Activated gamma-delta T cell treated with Interleukin-2 at 50 U/mL for 16 hours (primary cell): ENCODE results near the gene LY6G5C.
A peak's percentile ranks its signal among the peaks of the same experiment; 100 is the strongest.

Source experiments
- DNase-seq: peaks from one replicate; pipeline ENCODE4 v3.0.0-alpha.2; 2020

Gene LY6G5C

GRCh38 chr6:31660381-31661261, 20.2 kb downstream of the LY6G5C start, which contains the start of gene C6orf47:
TSS of gene C6orf47 (minus strand) at chr6:31660778. CDS start at chr6:31659947, 831 bp downstream.
- DNase-seq = peak; percentile 74

DNA sequence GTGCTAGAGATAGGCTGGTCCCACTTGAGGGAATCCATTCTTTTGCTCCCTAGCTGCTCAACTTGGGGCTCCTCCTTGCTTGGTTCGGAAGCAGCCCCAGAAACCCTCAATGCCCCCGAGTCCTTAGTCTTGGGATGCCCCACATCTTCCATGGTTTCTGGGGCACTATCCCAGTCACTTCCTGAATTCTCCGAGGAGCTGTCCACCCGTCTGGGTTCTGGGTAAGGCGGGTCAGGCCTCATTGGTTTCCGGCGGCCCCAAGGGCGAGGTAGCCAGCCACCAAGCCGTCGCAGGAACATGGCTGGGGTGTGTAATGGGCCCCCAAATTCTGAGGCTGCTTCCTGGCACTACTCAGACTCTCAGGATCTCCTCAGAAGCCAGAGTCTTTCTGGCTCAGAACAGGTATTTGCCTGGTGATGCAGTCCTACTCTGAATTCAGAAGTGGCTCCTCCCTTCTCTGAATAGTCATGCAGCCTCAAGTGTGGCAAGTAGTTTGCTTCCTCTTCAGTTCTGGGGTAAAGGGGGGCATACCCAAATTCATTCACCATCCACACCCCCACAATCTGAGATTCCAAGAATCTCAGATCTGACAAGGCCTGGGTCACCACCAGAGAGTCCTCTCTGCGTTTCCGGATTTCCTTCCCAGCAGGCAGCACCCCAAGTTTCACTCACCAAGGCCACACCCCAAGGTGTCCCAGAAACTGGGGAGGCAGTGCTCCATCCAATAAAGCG, 21.1 kb downstream of the LY6G5C start:
- DNase-seq = no peak

GRCh38 chr6:31658983-31659648, 21.8 kb downstream of the LY6G5C start:
- DNase-seq = no peak

DNA sequence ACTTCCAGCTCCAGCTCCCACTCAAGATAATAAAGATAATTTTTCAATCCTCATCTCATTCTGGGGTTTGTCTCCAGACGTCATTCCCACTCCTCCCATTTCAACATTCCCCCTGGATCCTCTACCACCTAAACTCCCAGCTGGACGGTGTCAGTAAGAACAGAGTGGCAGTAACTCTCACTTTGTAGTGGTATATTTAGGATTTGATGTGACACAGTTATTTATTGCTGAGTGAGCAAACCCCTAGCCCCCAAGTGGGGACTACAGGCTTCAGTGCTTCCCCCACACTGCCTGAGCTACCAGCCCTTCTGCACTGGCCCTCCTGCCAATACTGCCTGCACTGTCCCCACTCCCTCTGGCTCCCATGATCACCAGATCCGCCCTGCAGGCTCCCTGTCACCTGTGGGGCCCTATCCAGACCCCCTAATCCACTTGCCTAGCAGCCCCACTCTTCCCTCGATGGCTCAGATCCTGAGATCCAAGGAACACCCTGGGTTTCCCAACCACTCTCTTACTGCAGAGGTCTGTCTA, 22.6 kb downstream of the LY6G5C start:
- DNase-seq = no peak

DNA sequence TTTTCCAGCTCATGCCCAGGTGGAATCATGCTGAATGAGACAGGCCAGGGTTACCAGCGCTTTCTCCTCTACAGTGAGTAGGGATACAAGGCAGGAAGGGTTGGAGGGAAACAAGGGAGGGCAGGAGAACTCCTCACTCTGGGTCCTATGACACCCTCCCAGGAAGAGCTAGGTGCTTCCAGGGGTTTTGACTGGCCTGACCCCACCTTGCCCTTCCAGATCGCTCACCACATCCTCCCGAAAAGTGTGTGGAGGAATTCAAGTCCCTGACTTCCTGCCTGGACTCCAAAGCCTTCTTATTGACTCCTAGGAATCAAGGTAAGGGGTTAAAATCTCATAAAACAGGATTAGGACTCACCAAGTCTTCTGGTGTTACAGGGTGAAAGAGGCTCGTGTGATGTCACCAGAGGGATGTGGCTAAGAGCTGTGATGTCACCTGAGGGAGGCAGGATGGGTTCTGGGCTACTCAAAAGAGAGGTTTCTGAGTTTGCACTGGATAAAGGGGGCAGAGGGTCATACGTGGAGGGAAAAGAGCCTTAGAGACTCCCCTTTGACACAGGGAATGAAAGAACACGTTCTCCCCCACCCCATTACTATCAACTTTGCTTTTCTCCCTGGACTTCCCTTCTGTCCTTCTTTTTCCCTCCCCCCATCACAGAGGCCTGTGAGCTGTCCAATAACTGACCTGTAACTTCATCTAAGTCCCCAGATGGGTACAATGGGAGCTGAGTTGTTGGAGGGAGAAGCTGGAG, 23.3 kb downstream of the LY6G5C start:
- no peak for DNase-seq

DNA sequence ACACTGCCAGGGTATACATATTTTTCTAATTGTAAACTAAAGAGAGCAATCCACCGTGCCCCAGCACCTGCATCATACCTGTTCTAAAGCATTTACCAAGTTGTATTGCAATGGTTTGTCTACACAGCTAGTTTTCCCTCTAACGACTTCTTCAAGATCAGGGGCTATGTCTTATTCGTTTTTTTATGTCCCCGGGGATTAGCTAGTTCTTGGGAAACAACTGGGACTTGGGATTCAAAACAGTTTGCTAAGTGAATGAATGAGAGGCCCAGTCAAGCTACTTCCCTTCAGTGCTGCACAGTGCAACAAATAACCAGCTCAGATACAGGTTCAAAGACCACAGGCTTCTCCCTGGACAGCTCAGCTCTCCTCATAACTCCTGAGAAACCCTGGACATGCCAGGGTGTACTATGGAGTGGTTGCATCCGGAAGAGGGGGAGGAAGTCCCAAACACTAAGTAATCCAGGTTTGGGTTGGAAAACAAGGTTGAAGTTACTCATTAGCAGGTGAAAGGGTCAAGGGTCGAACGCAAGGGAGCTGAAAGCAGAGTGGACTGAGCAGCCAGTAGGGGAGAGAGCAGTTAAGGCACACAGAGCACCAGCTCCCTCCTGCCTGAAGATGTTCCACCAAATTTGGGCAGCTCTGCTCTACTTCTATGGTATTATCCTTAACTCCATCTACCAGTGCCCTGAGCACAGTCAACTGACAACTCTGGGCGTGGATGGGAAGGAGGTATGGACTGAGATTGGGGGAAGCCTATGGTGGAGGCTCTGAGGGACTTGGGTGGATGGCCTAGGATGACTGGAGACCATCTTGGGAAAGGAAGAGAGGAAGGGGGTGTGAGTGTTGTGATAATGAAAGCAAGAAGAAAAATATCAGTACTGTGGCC, 25.3 kb downstream of the LY6G5C start, which contains the start of gene APOM:
TSS of gene APOM (plus strand) at position 546 of the 889 bp plus-strand sequence. CDS start at position 619, 73 bp downstream.
- no peak for DNase-seq

DNA sequence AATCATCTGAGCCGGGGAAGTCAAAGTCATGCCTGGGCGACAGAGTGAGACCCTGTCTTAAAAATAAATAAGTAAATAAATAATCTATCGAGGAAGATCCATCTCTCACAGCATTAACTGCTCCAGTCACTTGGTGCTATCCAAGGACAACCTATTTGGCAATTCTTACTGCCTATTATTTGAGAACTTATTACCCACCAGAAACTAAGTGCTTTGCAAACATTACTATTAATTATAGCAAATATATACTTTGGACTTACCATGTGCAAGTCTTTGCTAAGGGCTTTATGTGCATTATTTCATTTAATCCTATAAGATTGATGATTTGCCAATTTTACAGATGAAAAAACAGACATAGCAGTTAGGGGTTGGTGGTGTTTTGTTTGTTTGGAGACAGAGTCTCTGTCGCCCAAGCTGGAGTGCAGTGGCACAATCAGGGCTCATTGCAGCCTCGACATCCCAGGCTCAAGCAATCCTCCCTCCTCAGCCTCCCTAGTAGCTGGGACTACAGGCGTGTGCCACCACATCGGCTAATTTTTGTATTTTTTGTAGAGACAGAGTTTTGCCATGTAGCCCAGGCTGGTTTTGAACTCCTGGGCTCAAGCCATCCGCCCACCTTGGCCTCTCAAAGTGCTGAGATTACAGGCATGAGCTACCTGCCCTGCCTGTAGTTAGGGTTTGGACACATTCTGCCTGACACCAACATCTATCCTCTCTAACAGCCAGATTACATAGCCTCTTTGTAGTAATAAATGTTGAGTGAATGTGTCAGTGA, 26.1 kb downstream of the LY6G5C start:
- DNase-seq = no peak

GRCh38 chr6:31652925-31653724, 27.7 kb downstream of the LY6G5C start:
- peak; percentile 83 for DNase-seq

DNA sequence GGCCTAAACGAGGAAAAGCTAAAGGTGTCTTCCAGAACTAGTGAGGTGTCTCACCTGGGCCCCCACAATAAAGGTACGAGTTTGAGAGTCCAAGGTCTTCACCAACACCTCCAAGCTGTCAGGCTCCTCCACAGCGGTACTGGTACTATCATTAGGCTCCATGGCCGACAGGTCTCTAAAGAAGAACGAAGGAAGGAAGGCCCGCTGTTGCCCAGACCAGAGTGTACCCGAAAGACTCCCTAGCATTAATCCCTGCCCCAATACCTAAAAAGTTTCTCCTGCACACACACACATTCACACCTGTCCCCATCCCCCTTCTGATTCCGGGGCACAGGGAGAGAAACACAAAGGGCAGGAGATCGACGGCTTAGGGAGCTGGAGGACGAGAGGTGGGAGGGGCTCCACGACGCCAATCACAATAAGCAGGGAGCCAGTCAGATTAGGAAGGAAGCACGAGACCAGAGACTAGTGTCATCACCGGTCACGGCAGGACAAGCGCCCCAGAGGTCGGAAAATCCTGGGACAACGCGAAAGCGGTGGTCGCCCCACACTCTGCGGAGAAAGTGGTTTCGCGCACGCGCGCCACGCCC, 29.2 kb downstream of the LY6G5C start:
- DNase-seq = no peak

GRCh38 chr6:31645325-31645724, 35.5 kb downstream of the LY6G5C start:
- DNase-seq = no peak

DNA sequence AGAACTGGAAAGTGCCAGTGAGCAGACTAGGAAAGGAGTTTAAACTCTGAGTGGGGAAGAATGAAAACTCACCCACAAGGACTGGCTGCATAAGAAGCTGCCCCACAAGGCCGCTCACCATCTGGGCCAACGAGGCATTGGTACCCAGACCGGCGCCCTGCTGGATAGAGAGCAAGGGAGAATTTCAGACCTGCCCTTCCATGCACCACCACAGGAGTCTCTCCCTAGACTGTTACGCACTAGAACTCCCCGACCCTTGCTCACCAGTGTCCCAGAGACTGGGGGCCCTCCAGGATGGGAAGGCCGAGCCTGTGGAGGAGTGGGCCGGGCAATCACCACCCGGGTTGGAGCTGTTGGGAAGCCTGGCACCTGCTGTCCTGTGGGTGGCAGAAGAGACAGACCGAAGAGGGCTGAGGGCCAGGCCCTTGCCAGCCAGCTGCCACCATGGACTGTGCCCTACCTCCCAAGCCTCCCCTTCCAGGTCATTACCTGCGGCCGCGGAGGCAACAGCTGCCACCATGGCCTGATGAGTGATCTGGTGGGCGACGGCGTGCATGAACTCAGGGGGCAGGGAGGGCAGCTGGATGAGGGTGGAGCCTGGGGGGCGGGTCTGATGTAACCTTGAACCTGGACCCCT, 36.9 kb downstream of the LY6G5C start:
- DNase-seq = no peak

DNA sequence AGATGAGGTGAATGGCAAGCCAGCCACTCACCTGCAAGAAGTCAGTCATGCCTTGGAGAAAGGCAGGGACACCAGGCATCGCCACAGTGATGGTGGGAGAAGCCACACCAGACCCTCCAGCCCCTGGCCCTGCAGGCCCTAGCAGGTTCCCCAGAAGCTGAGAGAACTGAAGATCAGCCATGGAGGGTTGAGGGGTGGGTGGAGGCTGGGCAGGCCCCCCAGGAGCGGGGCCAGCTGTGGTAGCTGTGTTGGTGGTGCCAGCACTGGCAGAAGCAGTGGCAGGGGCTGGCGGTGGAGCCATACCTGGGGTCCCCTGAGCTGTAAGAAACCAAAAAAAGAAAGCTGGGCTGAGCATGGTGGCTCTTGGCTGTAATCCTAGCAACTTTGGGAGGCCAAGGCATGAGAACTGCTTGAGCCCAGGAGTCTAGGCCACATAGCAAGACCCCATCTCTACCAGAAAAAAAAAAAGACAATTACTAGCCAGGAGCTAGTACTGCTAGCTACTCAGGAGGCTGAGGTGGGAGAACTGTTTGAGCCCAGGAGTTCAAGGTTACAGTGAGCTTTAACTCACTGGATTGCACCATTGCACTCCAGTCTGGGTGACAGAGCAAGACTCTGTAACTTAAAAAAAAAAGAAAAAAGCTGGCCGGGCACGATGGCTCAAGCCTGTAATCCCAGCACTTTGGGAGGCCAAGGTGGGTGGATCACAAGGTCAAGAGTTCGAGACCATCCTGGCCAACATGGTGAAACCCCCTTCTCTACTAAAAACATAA, 37.9 kb downstream of the LY6G5C start:
- no peak for DNase-seq

- no peak for DNase-seq
Measured at GRCh38 chr6:31641370-31641769, 39.5 kb downstream of the LY6G5C start.

DNA sequence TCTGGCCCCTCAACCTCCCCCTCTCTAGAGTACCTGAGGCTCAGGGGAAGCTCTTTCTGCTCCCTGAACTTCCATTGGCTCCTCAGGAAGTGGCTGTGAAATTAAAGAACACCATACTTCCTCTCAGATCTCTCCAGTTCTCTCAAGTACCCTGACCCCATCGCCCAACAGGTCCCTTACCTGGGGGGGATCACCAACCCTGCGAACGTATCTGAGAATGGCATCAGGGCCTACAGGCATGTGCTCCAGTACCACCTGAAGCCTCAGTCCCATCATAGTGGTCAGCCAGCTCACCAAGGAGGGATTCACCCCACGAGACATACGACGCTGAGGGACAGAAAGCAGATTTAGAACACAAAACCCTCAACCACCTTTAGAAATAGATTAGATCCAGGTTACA, 40.3 kb downstream of the LY6G5C start:
- no peak for DNase-seq

DNA sequence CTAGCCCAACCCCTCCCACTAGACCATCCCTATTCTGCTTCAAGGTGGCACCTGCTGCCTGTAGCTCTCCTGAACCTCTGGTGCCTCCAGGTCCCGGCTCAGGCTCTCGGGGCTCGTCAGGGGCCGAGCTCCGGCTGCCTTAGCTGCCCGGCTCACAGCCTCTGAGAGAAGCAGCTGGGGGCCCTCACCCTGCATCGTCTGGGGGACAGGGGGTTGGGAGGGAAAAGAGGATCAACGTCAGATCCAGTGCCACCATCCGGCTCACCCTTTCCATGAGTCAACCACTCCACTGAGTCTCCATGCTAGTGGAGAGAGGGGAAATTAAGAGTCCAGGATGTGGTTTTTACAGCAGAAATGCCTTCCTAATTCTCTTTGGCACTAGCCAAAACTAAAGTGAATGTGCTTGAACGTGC, 41.4 kb downstream of the LY6G5C start:
- no peak for DNase-seq

- DNase-seq = no peak
Measured at GRCh38 chr6:31639043-31639442, 41.8 kb downstream of the LY6G5C start.

GRCh38 chr6:31636698-31637596, 43.9 kb downstream of the LY6G5C start:
- no peak for DNase-seq
